ENCODE results near the gene POU2F1.
"Not testable (repeated sequence)": the region's sequence is repeated elsewhere in the genome, so short reads cannot be mapped to it uniquely, and the experiment has no call there.

POU2F1 gene

GRCh38 chr1:167206166-167206835 lies 14.4 kb upstream of the POU2F1 start:
- no peak for DNase-seq

- no peak for DNase-seq
Observed at GRCh38 chr1:167207940-167208623, 12.6 kb upstream of the POU2F1 start.

- no peak for DNase-seq
Observed at GRCh38 chr1:167208624-167208976, 12.1 kb upstream of the POU2F1 start.

- no peak for DNase-seq
Observed at GRCh38 chr1:167209044-167209443, 11.6 kb upstream of the POU2F1 start.

- no peak for DNase-seq
Observed at GRCh38 chr1:167210966-167211674, 9.6 kb upstream of the POU2F1 start.

GRCh38 chr1:167212025-167212424 lies 8.7 kb upstream of the POU2F1 start:
- DNase-seq, result no peak

- DNase-seq, result no peak
Observed at GRCh38 chr1:167216809-167217208, 3.9 kb upstream of the POU2F1 start.

GRCh38 chr1:167219194-167219593 lies 1.5 kb upstream of the POU2F1 start:
- no peak for DNase-seq

GRCh38 chr1:167219646-167220536 lies 795 bp upstream of the POU2F1 start:
- peak; percentile 90 for DNase-seq

- no peak for DNase-seq
Observed at GRCh38 chr1:167221126-167221737, 546 bp downstream of the POU2F1 start.

GRCh38 chr1:167221738-167222610 lies 1.3 kb downstream of the POU2F1 start:
- DNase-seq, result peak; percentile 72

GRCh38 chr1:167223144-167224103 lies 2.7 kb downstream of the POU2F1 start:
- DNase-seq, result no peak

- DNase-seq, result not testable (repeated sequence)
Observed at GRCh38 chr1:167224734-167225235, 4.1 kb downstream of the POU2F1 start.

GRCh38 chr1:167225920-167226319 lies 5.2 kb downstream of the POU2F1 start:
- DNase-seq, result no peak

GRCh38 chr1:167227934-167228378 lies 7.3 kb downstream of the POU2F1 start:
- DNase-seq, result no peak

GRCh38 chr1:167229719-167230385 lies 9.2 kb downstream of the POU2F1 start:
- no peak for DNase-seq

- no peak for DNase-seq
Observed at GRCh38 chr1:167230437-167230836, 9.8 kb downstream of the POU2F1 start.

- no peak for DNase-seq
Observed at GRCh38 chr1:167231873-167232450, 11.3 kb downstream of the POU2F1 start.

- DNase-seq, result no peak
Observed at GRCh38 chr1:167232801-167233200, 12.1 kb downstream of the POU2F1 start.
